HS-27A (cell line): ENCODE measurements around the gene SRSF5.

Experiments used
- DNase-seq: peaks from one replicate; pipeline ENCODE4 v3.0.0-alpha.2; 2012; ENCODE audit warnings: low read depth, missing footprints

The SRSF5 gene

DNA sequence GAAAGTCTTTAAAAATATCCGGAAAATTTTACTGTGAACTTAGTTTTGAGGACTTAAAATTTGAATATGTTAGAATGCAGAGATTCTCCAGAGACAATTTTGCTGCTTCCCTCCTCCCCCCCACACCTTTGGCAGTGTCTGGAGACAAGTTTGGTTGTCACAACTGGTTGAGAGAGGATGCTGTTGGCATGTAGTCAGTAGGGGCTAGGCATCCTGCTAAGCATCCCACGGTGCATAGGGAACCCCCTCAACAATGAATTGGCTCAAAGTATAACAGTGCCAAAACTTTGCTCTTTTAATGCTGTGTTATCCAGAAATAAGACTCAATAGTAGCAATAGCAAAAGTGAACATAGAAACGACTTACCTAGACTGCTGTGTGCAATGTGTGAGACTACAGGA is 3.6 kb downstream of the SRSF5 start:
- DNase-seq = no peak

DNA sequence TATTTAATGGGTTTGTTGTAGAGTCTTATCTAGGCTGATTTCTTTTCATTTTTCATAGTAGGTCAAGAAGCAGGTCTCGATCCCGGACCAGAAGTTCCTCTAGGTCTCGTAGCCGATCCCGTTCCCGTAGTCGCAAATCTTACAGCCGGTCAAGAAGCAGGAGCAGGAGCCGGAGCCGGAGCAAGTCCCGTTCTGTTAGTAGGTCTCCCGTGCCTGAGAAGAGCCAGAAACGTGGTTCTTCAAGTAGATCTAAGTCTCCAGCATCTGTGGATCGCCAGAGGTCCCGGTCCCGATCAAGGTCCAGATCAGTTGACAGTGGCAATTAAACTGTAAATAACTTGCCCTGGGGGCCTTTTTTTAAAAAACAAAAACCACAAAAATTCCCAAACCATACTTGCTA is 4.2 kb downstream of the SRSF5 start:
- no peak for DNase-seq

DNA sequence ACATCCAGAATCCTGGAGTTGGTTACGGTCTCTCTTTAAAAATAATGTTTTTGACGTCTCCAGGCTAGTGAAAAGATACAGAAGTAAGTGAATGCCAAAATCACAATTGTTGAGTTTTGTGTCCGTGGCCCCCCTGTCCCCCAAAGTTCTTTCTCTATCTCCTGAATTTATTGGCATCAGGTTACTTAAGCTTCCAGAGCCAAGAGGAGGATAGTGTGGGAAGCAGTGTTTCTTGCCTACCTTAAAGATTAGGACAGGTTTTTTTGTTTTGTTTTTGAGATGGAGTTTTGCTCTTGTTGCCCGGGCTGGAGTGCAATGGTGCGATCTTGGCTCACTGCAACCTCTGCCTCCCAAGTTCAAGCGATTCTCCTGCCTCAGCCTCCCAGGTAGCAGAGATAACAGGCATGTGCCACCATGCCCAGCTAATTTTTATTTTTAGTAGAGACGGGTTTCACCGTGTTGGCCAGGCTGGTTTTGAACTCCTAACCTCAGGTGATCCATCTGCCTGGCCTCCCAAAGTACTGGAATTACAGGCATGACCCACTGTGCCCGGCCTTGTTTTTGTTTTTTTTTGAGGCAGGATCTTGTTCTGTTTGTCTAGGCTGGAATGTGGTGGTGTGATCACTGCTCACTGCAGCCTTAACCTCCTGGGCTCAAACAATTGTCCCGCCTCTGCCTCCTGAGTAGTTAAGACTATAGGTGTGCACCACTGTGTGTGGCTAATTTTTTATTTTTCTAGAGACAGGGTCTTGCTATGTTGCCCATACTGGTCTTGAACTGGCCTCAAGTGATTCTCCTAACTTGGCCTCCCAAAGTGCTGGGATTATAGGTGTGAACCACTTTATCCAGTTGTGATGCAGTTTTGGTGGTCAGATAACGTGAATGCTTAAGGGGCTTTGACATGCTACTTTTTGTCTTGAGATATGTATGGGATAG is 5.4 kb downstream of the SRSF5 start:
- no peak for DNase-seq

DNA sequence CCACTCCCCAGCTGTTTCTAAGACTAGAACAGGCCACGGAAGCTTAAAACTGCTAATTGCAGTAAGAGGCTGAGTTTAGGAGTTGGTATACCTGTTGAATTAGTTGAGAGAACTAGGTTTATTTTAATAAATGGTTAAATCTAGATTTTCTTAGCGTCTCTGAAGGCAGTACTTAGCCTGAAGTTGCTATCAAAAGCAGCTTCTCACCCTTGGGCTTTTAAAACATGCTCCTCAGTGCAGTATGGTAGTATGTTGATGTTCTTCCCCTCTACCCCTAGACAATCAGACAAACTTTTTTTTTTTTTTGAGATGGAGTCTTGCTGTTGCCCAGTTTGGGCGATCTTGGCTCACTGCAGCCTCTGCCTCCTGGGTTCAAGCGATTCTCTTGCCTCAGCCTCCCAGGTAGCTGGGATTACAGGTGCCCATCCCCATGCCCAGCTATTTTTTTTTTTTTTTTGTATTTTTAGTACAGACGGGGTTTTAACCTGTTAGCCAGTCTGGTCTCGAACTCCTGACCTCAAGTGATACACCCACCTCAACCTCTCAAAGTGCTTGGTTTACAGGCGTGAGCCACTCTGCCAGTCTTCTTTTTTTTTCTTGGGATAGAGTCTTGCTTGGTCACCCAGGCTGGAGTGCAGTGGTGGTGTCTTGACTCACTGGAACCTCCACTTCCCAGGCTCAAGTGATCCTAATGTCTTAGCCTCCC is 6.8 kb downstream of the SRSF5 start:
- DNase-seq = no peak

DNA sequence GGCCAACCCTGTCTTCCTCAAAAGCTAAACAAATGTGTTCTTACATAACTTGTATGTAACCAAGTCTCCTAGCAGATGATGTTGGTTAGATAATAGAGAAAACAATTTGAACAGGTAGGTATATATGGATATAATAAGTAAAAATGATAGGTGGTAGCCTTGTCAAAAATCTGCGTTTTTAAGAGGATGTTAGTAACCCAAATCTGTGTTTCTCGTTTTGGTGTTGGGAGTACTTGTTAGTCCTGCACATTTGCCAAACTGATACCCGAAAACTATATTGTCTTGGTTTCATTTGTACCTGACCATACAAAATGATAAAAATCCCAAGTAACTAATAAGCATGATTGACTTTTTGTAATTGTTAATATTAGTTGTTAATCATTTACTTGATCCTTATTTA is 8.1 kb downstream of the SRSF5 start:
- no peak for DNase-seq

DNA sequence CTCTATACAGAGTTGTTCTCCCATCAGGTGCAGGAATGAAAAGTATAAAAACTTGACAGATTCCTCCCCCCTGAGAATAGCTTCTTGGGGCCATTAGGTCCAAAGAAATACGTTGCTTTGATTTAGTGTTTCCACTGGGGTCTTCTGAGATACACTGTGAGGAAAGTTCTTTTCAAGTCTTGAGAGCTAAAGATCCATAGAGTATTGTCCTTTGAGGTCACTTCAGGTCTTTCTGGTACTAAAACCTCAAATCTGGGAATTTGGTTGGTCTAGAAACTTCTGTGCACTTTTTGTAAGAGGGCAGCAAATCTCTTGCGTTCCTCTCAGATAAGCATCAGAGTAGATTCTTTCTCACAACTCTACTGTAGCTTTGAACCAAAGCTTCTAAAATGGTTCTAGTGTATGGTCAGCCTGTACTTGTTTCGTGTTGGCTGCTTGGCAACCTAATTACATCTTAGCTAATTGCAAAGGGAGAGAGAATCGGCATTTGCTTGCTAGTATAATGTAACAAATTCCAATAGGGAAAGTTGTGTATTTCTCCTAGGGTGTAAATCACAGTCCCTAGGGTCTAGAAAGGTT is 10.0 kb downstream of the SRSF5 start:
- DNase-seq = no peak

DNA sequence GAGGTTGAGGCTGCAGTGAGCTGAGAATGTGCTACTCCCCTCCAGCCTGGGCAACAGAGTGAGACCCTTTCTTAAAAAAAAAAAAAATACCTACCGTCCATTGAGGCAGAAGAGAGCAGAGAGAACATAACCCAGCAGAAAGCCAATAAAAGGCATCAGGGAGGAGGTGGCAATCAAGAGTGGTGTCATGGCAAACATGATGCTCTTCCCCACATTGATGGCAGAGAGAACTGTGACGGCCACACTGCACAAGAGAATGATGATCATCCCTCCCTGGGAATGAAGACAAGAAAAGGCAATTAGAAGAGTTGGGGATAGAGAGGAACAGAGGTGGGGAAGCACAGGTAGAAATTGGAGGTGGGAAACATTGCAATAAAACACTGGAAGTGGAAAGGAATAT is 12.1 kb downstream of the SRSF5 start:
- DNase-seq = no peak

DNA sequence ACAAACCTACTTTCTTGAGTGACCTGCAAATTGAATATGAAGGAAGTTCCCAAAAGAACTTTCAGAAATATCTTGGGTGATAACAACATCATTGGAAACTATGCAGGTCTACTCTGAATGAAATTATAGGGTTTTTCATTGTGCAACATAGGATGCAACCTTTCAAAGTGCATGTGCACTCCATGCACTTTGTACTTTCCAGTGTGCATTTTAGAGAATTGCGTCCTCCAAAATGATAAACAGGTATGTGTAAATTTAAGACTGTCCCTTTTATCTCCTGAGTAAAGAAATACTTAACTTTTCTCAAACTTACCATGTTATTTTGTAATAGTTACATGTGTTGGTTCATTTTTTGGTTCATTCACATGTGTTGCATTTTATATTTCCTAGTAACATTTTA is 13.2 kb downstream of the SRSF5 start:
- DNase-seq = no peak

DNA sequence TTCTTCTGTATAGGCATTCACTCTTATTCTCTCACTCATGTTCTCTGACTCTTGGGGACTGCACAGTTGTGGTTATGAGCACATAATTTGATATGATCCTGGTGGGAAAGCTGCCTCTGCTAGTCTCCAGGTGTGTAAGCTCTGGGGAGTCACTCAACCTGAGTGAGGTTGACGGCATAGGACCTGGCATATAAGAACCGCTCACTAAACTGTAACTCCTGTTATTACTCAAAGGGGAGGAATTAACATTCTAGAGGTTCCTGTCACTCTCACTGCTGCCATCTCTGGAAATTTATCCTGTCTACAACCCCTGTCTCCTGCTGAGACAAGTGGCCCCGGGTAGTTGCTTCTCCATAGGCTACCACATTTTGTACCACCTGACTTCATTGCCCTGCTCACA is 14.0 kb downstream of the SRSF5 start:
- DNase-seq = no peak

DNA sequence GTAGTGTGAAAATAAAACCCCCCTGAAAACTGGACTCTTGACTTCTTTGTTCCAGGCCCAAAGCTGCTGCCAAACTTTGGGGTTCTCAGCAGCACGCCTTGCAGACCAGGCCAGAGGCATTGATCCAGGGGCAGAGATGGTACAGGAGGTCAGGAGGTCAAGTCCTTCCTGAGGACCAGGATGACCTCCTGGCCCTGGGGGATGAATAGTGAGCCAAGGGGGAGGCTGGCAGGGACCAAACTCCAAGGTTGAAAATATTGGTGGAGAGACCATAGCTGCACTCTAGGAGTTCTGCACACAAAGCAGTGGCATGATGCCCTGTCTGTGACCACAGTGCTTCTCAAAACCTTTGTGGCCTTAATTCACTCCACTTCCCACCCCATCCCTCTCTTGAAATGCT is 18.0 kb downstream of the SRSF5 start:
- no peak for DNase-seq

DNA sequence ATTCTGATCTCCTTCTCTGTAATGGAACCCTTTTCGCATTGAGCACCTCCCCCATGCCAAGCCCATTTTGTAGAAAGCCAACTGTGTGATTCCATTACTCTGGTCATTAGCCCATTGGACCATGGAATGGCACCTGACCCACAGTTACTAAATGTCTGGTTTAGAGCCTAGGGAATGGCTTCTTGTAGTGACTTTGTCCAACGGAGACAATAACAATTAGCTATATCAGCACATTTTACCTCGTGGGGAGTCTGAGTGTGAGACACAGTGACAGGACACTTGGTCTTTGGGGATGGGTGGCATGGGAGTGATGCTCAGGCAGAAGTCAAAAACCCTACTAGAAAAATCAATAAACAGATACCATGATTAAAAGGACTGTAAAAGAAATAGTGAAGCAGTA is 19.7 kb downstream of the SRSF5 start:
- DNase-seq = no peak

DNA sequence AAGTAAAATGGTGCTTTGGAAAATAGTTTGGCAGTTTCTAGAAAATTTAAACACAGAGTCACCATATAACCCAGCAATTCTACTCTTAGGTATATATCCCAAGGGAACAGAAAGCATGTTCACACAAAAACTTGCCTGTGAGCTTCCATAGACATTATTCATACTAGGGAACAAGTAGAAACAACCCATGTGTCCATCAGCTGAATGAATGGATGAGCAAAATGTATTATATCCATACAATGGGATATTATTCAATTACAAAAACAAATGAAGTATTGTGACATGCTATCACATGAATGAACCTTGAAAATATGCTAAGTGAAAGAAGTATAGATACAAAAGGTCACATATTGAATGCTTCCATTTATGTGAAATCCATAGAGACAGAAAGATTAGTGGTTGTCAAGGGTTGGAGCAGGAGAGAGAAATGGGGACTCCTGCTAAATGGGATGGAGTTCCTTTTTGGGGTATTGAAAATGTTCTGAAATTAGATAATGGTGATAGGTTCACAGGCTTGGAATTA is 22.2 kb downstream of the SRSF5 start:
- no peak for DNase-seq

DNA sequence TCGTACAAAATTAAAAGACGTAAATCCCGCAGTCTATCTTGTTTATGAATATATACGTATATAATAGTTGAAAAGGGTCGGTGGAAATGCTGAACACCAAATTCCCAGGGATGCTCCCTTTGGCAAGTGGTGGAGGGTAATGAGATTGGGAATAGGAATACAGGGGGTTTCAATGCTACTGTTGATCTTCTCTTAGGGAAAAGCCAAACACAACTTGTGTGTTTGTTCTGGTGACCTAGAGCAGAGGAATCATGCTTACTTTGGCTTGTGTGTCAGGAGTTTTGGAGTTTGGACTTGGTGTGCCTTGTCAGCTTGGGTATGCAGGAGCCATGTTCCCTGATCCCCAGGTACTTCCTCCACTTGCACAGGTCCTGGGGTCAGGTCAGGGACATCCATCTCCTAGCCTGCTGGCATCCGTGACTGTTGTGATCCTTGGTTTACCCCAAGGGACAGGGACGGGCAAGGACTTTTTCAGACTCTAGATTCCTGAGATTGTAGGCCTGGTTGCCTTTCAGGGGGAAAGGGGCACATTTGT is 26.0 kb downstream of the SRSF5 start:
- no peak for DNase-seq

DNA sequence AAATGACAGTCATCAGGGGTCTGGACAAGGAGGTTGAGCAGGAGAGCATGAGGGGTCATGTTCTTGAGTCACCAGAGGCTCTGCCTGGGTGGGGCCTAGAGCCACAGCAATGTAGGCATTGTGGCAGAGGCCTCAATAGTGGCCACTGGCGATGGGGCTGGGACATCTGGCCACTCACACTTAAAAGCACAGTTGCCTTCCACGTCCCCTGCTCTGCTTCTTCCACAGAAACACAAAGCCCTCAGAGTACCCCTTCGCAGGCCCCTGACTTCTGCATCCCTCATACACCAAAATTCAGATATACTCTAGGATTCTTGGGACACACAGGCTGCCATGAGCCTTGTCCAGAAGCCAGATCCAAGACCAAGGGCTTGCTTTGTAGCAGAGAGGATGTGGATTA is 27.8 kb downstream of the SRSF5 start:
- no peak for DNase-seq

DNA sequence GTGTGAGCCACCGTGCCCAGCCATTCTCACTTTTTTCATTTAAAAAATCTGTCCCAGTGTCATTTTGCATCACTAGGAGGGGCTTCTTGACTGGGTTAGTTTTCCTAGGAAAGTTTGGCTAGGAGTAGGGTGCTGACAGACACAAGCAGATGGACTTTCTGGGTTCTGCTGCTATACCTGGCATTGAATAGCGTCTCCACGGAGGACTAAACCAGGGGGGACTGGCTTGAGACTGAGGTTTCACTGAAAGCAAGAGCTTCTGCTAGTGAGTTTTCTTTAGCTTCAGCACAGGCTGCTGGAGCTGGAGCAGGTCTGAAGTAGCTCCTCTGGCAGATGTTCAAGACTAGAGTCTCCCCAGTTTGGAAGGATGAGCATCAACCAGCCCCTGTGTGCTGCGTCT is 28.7 kb downstream of the SRSF5 start:
- no peak for DNase-seq

DNA sequence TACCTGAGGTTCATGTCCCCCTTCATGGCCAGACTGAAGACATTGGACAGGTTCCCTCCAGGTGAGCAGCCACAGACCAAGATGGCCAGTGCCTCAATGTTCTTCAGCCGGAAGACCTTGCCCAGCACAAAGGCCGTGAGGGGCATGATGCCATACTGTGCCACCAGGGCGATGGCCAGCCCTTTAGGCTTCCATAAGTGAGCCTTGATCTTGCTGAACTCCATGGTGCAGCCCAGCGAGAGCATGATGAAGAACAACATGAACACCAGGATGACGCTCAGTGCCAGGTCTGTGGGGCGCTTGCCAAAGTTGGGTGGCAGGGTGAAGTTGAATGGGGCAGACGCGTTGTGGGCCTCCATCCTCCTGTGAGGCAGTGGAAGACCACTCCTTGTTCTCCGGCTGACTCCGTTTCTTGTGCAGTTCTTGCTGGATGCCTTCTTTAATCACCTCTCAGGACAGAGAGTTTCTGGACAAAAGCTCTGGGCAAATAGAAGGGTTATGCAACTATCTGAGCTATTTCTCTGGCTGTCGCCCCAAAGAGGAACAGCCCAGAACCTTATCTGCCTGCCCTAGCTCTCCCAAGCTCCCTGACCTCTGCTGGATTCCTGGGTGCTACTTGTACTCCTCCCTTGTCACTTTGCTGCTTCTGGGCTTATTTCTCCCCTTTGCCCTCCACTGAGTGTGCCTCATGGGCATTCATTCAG is 30.0 kb downstream of the SRSF5 start, which contains the start of gene SLC10A1:
TSS of gene SLC10A1 (minus strand) at position 445 of the 704 bp plus-strand sequence. CDS start at position 359, 86 bp downstream.
- no peak for DNase-seq

DNA sequence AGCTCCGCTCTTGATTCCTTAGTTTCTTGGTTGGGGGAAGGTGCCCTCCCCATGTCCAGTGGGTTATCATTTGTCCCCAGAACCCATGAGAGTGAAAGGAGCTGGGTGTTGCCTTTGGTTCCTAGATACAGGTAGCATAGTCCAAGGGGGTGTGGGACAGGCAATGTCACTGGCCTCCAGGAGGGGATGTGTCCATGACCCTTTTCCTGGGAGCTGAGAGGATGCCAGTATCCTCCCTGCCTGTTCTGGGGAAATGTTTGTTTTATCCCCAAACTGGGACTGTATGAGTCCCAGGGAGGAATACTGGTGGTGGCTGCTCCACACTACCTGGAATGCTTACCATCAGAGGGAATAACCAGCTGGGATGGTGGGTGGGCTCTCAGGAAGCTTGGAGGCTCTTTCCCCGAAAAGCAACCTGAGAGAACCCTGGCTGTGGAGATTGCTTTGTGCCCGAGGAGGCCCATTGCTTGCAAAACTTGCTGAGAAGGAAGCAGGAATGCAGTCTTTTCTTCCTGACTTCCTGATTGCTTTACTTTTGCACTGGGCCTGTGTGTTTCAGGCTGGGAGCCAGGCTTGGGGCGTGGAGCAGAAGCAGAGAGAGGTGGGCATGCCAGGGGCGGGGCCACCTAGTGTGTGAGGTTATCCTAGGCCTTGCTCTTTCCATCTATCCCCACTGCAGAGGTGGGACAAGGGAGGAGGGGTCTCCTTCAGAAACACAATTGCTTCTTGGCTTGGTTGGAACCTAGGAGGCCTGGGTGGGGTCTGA is 30.8 kb downstream of the SRSF5 start:
- DNase-seq = no peak

DNA sequence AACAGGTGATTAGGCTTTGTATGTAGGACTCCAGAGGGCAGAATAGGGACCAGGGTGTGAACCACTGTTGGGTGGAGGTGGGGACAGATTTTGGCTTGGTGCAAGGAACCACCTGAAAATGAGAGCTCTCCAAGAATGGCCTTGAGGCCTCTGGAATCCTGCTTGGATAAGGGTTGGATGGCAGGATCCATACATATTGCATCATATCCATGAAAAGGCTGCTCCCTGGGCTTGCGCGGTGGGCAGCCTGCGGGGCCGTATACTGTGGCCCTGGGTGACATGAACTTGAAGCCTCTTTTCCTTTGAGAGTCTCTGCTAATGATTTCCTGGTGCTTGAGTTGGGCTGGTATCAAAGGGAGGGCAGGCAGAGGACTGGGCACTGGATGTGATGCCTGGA is 31.4 kb downstream of the SRSF5 start:
- DNase-seq = no peak

DNA sequence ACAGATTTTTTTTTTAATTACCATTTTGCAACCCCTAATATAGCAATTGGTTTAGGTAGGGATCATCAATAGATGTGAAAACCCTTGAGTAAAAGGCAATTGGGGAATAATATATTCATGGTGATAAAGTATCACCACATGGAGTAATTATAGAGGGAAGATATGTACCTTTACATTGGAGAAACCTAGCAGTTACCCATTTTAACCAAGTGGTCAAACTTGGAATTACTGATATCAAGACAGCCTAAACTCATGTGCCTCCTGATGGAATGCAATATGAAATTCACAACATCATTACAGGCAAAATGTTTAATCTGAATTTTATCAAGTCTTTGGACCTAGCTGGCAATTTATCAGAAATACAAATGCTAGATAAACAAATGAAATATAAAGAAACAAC is 36.8 kb downstream of the SRSF5 start:
- DNase-seq = no peak

DNA sequence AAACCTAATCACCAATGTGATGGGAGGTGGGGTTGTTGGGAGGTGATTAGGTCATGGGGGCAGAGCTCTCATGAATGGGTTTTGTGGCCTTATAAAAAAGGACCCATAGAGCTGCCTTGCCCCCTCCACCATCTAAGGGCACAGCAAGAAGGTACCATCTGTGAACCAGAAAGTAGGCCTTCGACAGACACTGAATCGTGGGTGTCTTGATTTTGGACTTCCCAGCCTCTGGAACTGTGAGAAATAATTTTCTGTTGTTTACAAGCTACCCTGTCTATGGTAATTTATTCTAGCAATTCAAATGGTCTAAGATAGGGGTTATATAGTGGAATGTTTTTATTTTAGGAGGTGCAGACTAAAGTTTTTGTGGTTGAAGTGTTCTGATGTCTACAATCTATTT is 38.0 kb downstream of the SRSF5 start:
- DNase-seq = no peak

DNA sequence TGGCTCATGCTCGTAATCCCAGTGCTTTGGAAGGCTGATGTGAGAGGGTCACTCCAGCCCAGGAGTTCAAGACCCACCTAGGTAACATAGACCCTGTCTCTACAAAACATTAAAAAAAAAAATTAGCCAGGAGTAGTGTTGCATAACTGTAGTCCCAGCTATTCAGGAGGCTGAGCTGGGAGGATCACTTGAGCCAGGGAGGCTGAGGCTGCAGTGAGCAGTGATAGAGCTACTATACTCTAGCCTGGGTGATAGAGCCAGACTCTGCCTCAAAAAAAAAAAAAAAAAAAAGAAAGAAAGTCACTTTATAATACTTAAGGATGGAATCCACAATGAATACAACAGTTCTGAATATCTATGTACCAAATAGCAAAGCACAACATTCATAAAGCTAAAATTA is 40.2 kb downstream of the SRSF5 start:
- no peak for DNase-seq
